LNCaP clone FGC (cell line): Measurements from ENCODE around the gene COL18A1.
"Not testable (repeated sequence)": the region's sequence is repeated elsewhere in the genome, so short reads cannot be mapped to it uniquely, and the experiment has no call there.

Experiments used
- DNase-seq: peaks from one replicate; pipeline ENCODE4 v3.0.0-alpha.2; 2011; ENCODE audit warnings: low read depth
- H3K4me3 ChIP-seq: 2 replicates; pipeline ENCODE4 v1.5.1; 2011; ENCODE audit warnings: mild to moderate bottlenecking, low read depth, low read length, control low read depth
- TF ChIP-seq, protein P1 (sequence below): IDR thresholded peaks from 2 replicates; pipeline ENCODE4 v1.5.1; 2012; ENCODE audit warnings: mild to moderate bottlenecking; ENCODE audit not compliant: control insufficient read depth, insufficient read depth; ENCODE audit errors: extremely low read depth

COL18A1 gene

DNA sequence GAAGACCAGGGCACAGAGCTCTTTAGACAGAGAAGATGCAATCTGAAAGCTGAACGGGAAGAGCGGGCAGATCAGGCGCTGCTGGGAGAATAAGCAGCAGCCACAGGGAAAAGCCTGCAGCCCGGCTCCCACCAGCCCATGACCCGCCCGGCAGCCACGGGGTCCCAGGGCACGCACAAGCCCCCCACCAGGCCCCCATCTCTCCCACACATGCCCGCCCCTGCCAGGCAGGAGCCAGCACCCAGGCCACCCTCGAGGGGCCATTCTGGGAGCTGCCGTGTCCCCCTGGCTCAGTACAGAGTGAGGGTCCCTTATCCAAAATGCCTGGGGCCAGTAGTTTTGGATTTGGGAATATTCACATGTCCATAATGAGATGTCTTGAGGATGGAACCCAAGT, 120.9 kb downstream of the COL18A1 start:
- no peak overlapping the region for H3K4me3 ChIP-seq
- no peak for DNase-seq
- TF ChIP-seq, protein P1, sequence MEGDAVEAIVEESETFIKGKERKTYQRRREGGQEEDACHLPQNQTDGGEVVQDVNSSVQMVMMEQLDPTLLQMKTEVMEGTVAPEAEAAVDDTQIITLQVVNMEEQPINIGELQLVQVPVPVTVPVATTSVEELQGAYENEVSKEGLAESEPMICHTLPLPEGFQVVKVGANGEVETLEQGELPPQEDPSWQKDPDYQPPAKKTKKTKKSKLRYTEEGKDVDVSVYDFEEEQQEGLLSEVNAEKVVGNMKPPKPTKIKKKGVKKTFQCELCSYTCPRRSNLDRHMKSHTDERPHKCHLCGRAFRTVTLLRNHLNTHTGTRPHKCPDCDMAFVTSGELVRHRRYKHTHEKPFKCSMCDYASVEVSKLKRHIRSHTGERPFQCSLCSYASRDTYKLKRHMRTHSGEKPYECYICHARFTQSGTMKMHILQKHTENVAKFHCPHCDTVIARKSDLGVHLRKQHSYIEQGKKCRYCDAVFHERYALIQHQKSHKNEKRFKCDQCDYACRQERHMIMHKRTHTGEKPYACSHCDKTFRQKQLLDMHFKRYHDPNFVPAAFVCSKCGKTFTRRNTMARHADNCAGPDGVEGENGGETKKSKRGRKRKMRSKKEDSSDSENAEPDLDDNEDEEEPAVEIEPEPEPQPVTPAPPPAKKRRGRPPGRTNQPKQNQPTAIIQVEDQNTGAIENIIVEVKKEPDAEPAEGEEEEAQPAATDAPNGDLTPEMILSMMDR: no peak

GRCh38 chr21:45527151-45527999, 122.4 kb downstream of the COL18A1 start:
- not testable (repeated sequence) for DNase-seq, H3K4me3 ChIP-seq

DNA sequence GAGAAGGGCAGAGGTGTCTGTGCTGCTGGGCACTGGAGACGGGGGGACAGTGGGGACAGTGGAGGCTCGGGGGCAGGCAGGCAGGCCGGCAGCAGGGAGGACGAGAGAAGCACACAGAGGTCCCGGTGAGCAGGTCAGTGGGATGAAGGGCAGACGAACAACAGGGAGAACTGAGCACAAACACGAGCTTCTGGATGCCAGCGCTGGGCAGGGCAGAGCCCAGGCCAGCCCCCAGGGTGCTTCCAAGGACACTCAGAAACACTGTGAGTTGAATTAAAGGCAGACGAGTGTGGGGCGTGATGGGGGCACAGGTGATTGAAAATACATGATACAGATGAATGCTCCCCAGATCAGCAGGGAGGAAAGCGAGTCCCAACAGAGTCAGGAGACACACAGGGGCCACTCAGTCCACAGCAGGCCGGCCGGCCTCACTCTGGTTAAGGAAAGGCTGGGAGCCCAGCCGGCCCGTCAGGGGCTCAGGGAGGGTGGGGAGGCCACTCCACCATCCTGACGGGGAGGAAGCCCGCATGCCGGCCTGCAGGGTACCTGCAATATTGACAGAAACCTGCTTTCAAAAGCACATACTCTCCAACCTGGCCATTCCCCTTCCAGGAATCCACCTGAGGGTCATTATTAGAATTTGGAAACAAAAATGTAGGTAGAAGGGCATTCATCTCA, 123.2 kb downstream of the COL18A1 start:
- H3K4me3 ChIP-seq: no peak overlapping the region
- DNase-seq: no peak
- TF ChIP-seq, protein P1: no peak

DNA sequence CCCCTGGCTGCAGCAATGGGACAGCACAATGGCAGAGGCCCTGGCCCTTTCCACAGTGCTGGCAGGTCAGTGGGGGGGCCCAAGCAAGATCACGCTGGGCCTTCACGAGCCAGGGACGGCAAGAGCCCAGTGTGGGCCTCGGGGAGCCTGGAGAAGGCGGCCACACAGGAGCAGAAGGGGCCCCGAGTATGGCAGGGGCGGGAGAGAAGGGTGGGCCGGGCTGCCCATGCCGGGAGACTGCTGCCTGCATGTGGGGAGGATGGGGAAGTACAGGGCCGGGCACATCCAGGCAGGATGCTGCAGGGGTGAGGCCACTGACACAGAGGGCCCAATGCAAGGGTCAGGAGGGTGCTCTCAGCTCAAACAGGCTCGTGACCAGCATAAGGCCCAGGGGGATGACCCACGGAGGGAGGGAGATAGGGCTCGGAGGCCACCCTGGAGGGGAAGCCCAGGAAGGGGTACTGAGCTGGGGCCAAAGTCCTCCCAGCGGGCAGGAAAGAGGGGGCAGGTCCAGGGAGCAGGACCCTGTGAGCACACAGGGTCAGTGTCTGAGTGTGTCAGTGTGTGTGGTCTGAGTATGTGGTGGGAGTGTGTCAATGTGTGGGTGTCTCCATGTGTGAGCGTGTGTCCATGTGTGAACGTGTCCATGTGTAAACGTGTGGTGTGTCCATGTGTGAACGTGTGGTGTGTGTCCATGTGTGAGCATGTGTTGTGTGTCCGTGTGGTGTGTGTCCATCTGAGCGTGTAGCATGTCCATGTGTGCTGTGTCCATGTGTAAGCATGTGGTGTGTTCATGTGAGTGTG, 124.2 kb downstream of the COL18A1 start:
- TF ChIP-seq, protein P1: no peak
- H3K4me3 ChIP-seq: no peak overlapping the region
- DNase-seq: no peak

DNA sequence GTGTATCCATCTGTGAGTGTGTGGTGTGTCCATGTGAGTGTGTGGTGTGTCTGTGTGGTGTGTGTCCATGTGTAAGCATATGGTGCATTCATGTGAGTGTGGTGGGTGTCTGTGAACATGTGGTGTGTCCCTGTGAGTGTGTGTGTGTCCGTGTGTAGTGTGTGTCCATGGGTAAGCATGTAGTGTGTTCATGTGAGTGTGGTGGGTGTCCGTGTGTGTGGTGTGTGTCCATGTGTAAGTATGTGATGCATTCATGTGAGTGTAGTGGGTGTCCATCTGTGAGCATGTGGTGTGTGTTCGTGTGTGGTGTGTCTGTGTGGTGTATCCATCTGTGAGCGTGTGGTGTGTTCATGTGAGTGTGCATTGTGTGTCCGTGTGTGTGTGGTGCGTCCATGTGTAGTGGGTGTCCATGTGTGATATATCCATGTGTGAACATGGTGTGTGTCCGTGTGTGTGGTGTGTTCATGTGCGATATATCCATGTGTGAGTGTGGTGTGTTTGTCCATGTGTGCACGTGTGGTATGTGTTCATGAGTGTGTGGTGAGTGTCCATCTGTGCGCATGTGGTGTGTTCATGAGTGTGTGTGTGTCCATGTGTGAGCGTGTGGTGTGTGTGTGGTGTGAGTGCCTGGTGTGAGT, 124.9 kb downstream of the COL18A1 start:
- TF ChIP-seq, protein P1: no peak
- DNase-seq: no peak
- H3K4me3 ChIP-seq: no peak overlapping the region

- no peak for DNase-seq
- TF ChIP-seq, protein P1: no peak
- no peak overlapping the region for H3K4me3 ChIP-seq
These were observed 125.6 kb downstream of the COL18A1 start for GRCh38 chr21:45530423-45531113.

- not testable (repeated sequence) for DNase-seq, H3K4me3 ChIP-seq
These were observed 126.1 kb downstream of the COL18A1 start for GRCh38 chr21:45531114-45531392.
